Measurements from ENCODE around the gene NUP62CL.

NUP62CL gene

GRCh38 chrX:107205770-107206696, at the start of gene NUP62CL, which contains the start of gene DNAAF6:
Gene NUP62CL (minus strand): TSS chrX:107206433. CDS start chrX:107175146, 31,287 bp downstream.
Gene DNAAF6 (plus strand): TSS chrX:107206611. CDS start chrX:107212876, 6,265 bp downstream.
- H3K27ac ChIP-seq = peak within 1 kb of the TSS; percentile 90
- TF ChIP-seq ZFX (IDR thresholded peaks at IDR 0.05; ENCODE audit: borderline replicate concordance) (no peak), CTCF (IDR thresholded peaks at IDR 0.05) (no peak)

- H3K27ac ChIP-seq = no peak overlapping the region
- TF ChIP-seq ZFX (IDR thresholded peaks at IDR 0.05; ENCODE audit: borderline replicate concordance) (no peak), CTCF (IDR thresholded peaks at IDR 0.05) (no peak)
Measured at GRCh38 chrX:107228486-107228819, 22.2 kb upstream of the NUP62CL start.

- H3K27ac ChIP-seq = no peak overlapping the region
- TF ChIP-seq ZFX (IDR thresholded peaks at IDR 0.05; ENCODE audit: borderline replicate concordance) (no peak), CTCF (IDR thresholded peaks at IDR 0.05) (no peak)
Measured at GRCh38 chrX:107227780-107228485, 21.7 kb upstream of the NUP62CL start.

- TF ChIP-seq ZFX (IDR thresholded peaks at IDR 0.05; ENCODE audit: borderline replicate concordance) (no peak), CTCF (IDR thresholded peaks at IDR 0.05) (no peak)
- no peak overlapping the region for H3K27ac ChIP-seq
Measured at GRCh38 chrX:107226757-107227156, 20.5 kb upstream of the NUP62CL start.

DNA sequence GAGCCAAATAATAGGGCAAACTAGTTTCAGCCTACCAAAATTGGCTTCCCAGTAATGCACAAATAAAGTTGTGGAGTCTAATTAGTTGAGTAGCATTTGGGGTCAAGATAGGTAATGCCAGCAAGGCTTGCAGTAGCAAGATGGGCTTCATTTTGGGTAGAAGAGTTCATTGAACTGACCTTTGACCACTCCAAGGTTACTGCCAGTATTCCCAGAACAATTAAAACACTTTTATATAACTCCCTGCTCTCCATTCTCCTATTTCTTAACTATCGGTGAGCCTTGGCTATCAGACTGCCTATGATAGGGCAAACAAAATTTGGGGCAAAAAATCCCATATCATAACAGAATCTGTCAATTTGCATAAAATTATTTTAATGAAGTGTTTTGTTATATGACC, 7.2 kb upstream of the NUP62CL start:
- TF ChIP-seq CTCF (IDR thresholded peaks at IDR 0.05) (no peak), ZFX (IDR thresholded peaks at IDR 0.05; ENCODE audit: borderline replicate concordance) (no peak)
- no peak overlapping the region for H3K27ac ChIP-seq

- TF ChIP-seq CTCF (IDR thresholded peaks at IDR 0.05) (no peak), ZFX (IDR thresholded peaks at IDR 0.05; ENCODE audit: borderline replicate concordance) (no peak)
- H3K27ac ChIP-seq = no peak overlapping the region
Measured at GRCh38 chrX:107207943-107208342, 1.7 kb upstream of the NUP62CL start.

- no peak overlapping the region for H3K27ac ChIP-seq
- no peak for TF ChIP-seq ZFX (IDR thresholded peaks at IDR 0.05; ENCODE audit: borderline replicate concordance)
- TF ChIP-seq CTCF (IDR thresholded peaks at IDR 0.05) = no peak
Measured at GRCh38 chrX:107207089-107207488, 856 bp upstream of the NUP62CL start.
